NCI-H226 (cell line): Measurements from ENCODE around the gene GPR65.

Experiments
- DNase-seq: peaks from one replicate; pipeline ENCODE4 v3.0.0-alpha.2; 2015

Gene GPR65

DNA sequence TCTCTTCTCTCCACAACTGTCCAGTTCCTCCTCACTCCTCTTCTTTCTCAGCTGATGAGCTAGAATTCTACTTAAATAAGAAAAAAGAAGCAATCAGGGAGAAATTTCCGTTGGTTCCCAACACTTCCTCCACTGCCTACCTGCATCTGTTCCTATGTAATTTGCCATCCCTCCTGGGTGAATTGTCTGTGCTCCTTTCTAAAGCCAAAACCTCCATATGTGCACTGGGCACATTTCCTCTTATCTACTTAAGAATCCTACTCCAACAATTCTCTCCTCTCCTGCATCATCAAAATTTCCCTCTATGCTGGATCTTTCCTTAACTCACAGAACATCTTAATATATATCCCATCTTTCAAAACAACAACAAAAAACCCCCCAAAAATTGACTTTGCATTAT is 35.2 kb downstream of the GPR65 start:
- no peak for DNase-seq

DNA sequence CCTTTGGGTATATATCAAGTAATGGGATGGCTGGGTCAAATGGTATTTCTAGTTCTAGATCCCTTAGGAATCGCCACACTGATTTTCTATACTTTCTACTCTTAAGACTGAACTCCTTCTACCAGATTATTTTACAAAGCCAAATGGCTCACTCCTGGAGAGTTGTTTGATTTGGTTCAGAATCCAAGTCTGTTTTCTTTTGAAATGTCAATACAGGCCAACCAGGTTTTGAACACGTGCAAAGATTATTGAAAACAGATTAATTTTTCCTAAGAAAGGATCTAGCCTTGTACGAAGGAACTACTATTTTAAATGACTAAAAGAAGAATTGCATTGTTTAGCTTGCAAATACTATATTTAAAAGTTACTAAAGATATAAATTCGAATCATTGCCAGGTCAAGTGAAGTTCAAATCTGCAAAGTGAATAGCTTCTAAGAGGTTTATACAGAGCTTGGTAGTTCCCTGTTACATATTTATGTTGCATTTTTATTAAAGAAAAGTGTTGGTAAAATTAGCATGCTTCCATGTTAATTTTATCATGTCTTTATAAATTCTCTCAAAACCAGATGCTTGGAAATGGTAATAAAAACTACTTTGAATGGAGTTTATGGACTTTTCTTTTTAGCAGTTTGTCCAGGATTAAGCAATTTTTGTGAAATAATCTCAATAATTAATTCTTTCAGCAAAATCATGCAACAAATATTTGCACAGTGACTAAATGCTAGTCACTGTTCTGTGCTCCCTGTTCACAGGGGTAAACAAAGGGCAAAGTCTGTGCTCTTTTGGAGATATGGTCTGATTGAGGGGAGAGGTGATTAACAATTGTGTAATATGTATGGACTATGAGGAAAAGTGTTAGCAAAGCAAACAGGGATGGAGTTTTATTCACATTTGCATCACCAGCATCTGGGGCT is 38.9 kb downstream of the GPR65 start:
- no peak for DNase-seq

DNA sequence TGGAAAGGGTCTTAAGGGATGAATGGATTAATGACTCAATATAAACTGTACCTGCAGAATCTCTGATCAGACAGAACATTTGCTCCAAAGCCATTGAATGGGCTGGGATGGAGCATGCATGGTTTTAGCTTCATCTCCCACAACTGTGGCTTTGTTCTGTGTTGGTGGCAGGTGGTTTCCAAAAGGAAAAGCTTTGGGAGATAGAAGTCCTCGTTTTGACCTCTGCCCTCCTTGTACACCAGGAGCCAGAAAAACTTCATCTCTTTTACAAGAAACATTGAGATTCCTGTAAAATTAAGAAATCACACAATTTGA is 39.5 kb downstream of the GPR65 start:
- DNase-seq, result no peak

DNA sequence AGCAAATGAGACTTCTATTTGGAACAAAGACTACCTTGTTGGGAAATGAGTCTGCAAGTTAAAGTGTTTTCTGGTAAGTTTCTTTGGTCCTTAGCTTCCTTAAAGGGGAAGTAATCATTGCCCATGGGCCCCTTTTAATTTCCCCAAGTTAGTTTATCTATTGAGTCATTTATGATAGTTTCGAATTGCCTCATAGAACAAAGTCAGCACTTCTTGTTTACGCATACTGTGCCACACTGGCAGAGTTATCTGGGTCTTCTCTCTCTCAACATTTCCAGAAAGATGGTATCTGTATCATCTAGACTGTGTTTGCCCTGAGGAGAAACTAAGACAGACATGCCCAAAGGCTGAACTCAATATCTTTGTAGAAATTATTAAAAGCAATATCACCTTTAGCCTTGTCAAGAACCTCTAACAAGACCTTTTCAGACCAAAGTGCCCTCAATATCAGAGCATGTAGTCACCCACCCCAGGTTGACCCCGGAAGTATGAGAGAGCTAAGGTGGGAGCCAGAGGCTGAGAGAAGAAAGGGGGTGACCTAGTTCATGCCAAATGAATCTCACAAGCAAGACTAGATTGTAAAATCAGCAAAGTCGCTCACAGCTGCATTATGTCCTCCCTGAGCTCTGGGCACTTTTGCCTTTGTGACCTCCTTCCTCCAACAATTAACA is 40.0 kb downstream of the GPR65 start:
- no peak for DNase-seq

DNA sequence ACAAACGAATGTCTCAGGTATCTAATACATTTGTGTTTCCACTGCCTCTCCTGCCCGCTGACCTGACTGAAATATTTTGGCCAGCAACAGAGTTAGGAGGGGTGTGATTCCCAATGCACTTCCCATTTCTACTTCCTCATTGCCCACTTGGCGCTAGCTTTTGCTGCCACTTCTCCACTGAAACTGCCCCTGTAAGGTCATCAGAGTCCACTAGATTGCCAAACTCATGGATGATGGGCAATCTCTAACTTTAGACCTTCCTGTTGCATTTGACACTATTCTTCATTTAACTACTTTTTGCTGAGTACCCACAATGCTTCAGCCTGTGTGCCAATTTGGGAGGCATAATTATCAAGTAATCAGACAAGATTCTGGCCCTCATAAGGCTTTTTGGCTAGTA is 40.8 kb downstream of the GPR65 start:
- no peak for DNase-seq

DNA sequence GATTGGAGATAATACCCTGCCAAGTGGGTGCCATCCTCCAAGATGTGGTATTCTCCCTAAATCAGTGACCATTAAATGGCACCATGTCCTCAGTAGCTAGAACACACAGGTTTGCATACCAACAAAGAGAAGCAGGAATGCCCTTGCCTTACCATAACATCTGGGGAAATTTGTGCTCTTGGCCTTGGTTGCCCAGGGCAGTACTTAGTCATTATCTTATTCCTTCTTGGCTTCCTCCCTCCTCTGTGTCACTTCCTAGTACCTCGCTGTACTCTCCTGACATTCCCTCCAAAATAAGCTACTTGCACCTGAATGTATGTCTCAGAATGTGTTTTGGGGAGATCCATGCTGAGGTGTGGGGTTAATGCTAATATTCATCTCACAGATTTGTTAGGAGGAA is 43.4 kb downstream of the GPR65 start:
- DNase-seq, result no peak

DNA sequence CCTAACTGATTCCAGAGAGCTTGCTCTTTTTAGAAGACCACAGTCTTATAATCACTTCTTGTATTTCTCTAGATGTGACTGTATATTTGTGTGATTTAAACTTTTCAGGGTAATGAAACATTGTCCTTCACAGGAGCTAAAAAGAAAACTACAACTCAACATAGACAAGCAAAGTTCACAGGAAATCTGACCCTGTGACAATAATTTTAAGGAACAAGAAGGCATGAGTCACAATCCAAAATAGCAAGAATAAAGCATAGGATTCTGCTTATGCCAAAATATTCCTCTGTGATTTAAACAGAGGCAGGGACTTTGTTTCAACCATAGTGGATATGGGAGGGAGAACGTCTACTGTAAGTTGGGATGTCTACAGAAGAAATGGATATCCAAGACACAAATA is 44.3 kb downstream of the GPR65 start:
- DNase-seq, result no peak

DNA sequence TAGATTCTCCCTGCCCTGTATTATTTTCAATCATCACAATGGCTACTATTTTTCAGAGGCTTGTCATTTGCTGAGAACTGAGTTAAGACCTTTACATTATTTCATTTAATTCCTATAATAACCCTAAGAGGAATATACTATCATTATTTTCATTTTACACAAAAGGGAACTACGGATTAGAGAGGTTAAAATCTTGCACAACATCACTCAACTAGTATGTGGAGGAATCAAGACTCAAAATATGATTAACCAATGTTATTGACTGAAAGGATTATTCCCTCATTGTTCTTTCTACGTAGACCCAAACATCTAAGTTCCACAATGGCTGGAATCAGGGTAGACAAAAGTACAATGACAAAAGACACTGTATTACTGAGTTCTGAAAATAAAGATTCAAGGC is 45.0 kb downstream of the GPR65 start:
- no peak for DNase-seq

DNA sequence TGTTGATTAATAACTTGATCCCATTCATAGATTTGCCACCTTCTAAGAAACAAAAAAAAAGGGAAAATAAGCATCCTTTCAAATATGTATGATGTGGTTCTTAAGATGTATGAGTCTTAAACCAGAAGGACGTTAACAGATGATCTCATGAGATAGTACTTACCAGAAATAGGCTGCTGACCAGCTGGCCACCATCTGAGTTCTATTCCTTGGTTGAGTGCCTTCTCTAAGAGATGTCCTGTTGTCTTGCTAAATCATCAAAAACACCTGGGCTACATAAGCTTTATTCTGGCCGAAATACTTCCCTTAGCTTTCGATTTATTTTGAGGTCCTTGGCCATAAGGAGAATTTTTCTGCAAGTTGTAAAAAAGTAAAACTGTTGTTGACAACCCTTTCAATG is 55.6 kb downstream of the GPR65 start:
- no peak for DNase-seq

DNA sequence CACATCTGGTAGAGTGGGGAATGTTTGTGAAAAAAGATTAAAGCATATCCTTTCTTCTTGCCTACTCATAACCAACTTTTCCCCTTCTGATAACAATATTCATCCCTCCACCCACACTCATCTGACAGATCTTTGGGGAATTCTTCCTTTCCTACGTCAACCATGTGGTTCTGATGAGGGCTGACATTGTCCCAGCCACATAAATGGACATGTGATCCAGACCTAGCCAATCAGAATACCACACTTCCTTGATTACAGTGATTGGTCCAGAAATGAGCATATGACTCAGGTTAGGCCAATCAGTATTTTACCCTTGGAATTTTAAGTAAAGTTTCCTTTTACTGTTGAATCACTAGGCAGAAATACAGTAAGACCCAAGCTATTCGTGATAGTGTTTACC is 58.9 kb downstream of the GPR65 start:
- no peak for DNase-seq
